ENCODE data around the gene TBX15. TPM values are rescaled to one million over a fixed set of nuclear protein-coding genes. Genes with fewer than 3 reads are reported as not detected.

TBX15 gene
- 0.07 to 0.08 TPM in 2 of 5 replicates, not detected in the others for total RNA-seq (2022; extraction: Qiagen RNA extraction; ENCODE audit: low read depth)

DNA sequence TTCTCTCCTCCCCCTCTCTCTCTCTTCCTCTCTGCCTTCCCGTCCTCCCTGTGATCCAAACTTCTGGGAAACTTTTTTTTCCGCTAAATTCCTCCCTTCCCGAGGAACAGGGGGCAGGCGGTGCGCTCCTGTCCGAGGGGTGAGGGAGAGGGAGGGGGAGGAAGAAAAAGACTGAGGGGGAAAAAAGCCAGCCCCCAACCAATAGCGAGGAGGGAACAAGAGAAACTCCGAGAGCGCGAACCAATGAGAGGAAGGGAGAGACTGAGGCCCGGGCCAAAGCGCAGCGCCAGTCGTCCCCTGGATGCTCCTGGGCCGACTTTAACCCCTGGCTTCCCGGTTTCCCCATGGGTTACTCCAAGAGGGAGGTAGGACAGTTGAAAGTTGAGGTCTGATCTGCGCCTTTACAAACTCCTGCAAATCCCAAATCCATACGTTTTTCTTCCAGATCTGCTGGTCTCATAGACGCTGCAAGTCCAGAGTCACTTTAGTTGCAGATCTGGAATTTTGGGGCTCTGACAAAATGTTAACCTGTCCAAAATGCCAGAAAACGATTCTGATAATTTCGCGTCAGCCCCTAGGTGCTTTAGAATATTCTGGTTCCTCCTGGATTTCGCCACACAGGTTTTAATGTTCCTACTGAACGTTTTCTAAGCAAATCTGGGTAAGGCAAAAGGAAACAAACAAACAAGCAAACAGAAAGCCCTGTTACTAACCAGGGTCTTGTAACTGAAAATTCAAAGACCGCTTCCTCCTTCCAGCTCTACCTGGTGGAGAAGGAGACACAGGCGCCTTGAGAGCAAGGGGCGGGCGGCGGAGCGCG, at the start of gene TBX15:
TSS of gene TBX15 (minus strand) at position 158 of the 820 bp plus-strand sequence. CDS start 548 bp downstream, outside the sequence.

Other genes starting within 250 kb of the TBX15 start
- gene WARS2, start 152.3 kb upstream of the TBX15 start, total RNA-seq (2022; extraction: Qiagen RNA extraction; ENCODE audit: low read depth): 5.2 to 6.4 TPM (median 5.3 TPM) in 5 replicates